ENCODE results near the gene AMMECR1.

Gene AMMECR1

DNA sequence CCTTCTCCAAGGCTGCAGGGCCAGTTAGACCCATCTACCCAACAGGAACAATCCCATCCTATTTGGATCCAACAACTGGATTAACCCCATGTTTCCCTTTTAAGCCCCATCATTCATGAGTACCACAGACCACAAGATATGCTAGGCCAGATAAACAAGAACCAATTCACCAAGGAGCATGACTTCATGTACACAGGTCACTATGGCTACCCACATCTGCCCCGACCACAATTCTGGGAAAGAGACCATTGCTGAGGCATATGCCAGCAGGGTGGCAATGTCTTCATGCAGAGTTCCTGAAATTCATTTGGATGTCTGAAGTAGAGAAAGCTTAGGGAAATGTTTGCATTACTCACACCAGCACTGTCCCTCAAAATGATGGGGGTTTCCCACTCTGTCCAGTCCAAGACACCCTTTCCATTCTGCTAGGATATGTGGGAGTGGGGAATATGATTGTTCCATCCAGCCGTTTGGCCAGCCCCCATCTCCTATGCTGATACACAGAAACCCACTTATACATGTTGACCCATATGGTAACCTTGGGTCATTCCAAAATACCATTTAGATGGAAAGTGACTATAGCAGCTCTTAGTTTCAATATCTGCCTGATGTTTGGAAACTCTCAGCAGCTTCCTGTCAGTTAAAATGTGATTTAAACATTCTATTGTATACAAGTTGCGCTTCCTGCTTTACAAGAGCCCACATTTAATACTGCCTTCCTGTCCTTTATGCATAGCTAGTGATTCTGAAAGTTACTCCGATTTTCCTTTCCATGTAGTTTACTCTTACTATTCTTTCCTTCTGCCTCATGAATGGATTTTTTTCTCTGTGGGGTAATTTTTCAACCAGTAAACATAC, 129.0 kb downstream of the AMMECR1 start:
- no peaks in the 10 kb centered on the region for H3K27me3 Mint-ChIP-seq (ENCODE audit: low read depth)
- H3K4me1 Mint-ChIP-seq (ENCODE audit: low read depth): peaks cover 17% of the 10 kb centered on the region
- no peaks in the 10 kb centered on the region for H3K9me3 Mint-ChIP-seq
- peak overlapping the region; percentile 58 for H3K27ac Mint-ChIP-seq
- H3K4me3 Mint-ChIP-seq: no peak overlapping the region
- H3K36me3 Mint-ChIP-seq (ENCODE audit: low read depth): peaks cover 18% of the 10 kb centered on the region

DNA sequence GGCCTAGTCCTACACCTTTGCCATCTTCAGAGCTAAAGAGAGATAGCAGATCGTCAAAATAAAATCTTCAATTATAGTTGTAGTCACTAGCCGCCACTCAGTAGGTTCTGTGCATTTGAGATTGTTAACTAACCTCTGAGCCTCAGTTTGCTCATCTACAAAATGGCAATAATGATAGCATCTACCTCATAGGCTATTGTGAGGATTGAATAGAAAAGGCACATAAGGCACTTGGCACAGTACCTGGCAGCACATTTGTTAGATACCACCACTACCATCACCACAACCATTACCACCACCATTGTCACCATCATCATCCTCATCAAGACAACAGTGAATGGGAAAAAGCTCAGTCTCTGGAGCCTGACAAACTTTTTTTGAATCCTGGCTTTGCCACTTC, 134.6 kb downstream of the AMMECR1 start:
- Mint-ChIP-seq H3K27ac (no peak overlapping the region), H3K4me1 (ENCODE audit: low read depth) (peaks cover 8% of the 10 kb centered on the region), H3K36me3 (ENCODE audit: low read depth) (peaks cover 19% of the 10 kb centered on the region), H3K4me3 (no peak overlapping the region), H3K27me3 (ENCODE audit: low read depth) (no peaks in the 10 kb centered on the region), H3K9me3 (no peaks in the 10 kb centered on the region)

DNA sequence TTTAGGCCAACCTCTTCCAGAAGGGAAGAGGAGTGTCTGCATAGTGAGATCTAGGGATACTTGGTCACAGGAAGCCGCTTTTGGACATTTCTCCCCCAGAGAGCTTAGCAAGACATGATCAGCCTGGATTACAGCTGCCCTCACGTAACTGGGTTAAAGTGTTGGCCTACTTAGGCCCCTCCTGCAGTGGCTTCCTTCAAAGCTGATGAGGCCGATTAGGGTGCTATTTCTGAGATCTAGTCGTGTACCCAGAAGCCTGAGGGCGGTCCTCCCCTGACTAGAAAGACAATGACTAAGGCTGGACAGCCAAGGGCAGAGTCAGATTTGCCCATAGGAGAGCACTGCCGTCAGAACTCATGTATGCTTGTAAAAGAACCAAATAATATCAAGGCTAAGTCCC, 135.0 kb downstream of the AMMECR1 start:
- Mint-ChIP-seq H3K4me3 (no peak overlapping the region), H3K27me3 (ENCODE audit: low read depth) (no peaks in the 10 kb centered on the region), H3K27ac (no peak overlapping the region), H3K9me3 (no peaks in the 10 kb centered on the region), H3K4me1 (ENCODE audit: low read depth) (peaks cover 6% of the 10 kb centered on the region), H3K36me3 (ENCODE audit: low read depth) (peaks cover 19% of the 10 kb centered on the region)

DNA sequence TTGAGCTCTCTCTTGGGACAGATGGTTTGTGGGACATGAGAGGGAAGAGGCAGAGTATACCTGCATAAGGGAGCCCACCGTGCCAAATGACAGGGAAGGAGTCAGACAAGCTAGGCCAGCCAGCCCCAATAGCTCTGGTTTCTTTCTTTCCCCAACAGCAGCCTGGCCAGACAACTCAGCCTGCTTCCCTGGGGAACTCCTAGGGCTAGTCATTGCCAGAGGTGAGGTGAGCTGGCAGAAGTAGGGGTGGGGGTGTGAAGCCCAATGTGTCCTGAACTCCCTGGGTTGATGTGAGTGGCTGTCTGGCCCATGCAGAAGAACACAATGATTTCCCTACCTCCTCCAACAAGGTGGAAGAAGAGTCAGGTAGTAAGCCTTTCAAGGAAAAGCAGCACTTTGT, 135.5 kb downstream of the AMMECR1 start:
- Mint-ChIP-seq H3K27me3 (ENCODE audit: low read depth) (no peaks in the 10 kb centered on the region), H3K36me3 (ENCODE audit: low read depth) (peaks cover 19% of the 10 kb centered on the region), H3K9me3 (no peaks in the 10 kb centered on the region), H3K27ac (no peak overlapping the region), H3K4me1 (ENCODE audit: low read depth) (peaks cover 6% of the 10 kb centered on the region), H3K4me3 (no peak overlapping the region)

DNA sequence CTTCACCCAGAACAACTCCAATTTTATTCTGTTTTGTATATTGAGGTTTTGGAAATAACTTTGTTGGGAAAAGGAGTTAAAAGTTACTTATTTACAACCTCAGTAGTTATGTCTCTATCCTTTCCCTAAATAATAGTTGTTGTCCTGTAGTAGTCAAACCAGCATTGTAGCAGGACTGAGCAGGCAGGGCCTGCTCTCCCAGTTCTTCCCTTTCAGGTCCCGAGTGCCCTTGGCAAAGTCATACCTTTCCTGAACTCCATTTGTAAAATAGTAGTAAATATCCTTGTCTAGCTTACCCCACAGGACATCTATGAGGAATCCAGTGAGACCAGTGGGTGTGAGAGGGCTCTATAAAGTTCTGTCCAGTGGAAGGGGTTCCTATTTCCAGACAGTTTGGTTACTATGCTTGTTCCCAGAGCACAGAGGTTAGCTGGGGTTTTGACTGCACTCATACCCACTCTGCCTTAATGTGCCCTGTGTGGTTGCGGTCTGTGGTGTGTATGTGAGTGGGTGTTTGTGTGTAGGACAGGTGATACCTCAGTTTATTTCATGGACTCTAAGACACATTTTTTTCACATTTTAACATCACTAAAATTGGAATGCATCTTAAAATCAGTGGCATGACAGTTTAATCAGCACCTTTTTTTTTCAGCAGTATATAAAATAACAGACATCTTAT, 136.3 kb downstream of the AMMECR1 start:
- Mint-ChIP-seq H3K9me3 (no peaks in the 10 kb centered on the region), H3K4me1 (ENCODE audit: low read depth) (peaks cover 6% of the 10 kb centered on the region), H3K4me3 (no peak overlapping the region), H3K36me3 (ENCODE audit: low read depth) (peaks cover 15% of the 10 kb centered on the region), H3K27ac (no peak overlapping the region), H3K27me3 (ENCODE audit: low read depth) (no peaks in the 10 kb centered on the region)

DNA sequence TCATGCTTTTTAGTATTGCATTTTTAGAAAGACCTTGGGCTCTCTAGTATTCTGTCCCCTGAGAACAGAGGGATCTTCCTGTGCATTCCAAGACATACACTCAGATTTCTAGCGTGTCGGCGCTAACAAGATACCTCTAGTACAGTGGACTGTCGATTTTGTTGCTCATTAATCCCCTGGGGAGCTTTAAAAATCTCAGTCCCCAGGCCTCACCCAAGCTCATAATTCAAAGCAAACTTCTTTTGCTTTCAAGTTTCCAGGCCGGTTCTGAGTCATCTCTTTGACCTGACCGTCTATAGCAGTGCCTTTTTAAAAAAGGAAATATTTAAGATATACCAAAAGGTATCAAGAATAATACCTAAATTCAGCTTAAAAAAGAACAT, 137.0 kb downstream of the AMMECR1 start:
- Mint-ChIP-seq H3K9me3 (no peaks in the 10 kb centered on the region), H3K27me3 (ENCODE audit: low read depth) (no peaks in the 10 kb centered on the region), H3K4me3 (no peak overlapping the region), H3K36me3 (ENCODE audit: low read depth) (peaks cover 12% of the 10 kb centered on the region), H3K27ac (no peak overlapping the region), H3K4me1 (ENCODE audit: low read depth) (peaks cover 6% of the 10 kb centered on the region)

DNA sequence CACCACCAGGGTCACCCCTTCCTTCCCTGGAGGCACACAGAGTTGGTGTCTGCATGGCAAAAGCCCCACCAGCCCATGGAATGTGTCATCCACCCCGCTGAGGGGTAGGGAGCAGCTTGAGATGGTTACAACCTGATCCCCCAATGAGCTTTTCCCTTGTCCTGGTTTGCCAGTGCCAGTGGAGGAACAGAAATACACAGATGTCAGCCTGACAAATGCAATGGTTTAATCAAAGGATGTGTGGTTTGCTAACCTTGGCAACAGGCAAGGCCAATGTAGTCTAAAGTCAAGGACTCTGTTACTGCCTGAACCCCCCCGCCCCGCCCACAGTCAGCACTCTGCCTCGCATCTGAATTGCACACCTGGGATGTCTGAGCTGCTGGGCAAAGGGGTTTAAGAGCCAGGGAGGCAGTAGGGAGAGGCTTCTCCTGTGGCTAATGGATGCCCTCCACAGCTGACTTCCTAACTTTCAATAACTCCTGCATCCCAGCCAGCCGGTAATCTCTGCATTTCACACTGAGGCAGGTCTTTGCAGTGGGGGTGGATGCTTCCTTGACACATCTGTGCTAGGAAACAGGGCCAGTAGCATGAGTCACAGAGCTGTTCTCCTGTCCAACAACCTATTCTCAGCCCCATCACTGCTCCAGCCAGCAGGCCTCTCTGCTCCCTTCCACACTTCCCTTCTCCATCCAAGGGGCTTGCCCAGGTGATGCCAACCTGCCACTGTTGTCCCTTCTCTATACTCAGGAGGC, 137.5 kb downstream of the AMMECR1 start:
- H3K27ac Mint-ChIP-seq: no peak overlapping the region

DNA sequence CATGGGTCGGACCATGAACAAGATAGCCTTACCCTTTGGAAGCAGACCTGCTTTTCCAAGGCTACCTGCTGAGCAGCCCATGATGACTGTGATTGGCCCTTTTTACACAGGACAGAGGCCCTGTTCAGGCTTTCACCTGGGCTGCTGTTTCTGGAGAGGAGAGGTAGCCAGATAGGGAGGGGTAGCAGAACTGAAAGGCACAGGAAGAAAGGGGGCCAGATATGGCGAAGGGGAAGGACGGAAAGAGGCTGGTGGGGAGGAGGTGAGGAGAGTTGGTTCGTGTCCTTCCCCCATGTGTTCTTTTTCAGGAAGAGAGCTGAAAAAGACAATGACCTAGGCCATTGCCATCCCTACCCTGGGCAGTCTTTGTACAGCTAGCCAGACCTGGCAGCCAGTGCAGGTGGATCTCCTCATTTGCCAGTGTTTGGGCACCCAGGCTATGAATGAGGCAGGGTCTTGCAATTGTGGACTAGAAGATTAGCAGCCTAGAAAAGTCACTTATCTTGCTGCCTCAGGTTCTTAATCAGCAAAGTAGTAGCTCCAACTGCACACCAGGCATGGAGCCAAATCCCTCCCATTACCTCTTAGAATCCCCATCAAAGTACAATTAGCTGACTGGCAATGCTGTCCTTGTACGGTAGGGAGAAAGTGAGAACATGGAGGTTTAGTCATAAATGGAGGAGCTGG, 139.6 kb downstream of the AMMECR1 start:
- no peak overlapping the region for H3K4me3 Mint-ChIP-seq
- no peaks in the 10 kb centered on the region for H3K27me3 Mint-ChIP-seq (ENCODE audit: low read depth)
- H3K36me3 Mint-ChIP-seq (ENCODE audit: low read depth): peaks cover 3% of the 10 kb centered on the region
- no peak overlapping the region for H3K27ac Mint-ChIP-seq
- H3K9me3 Mint-ChIP-seq: no peaks in the 10 kb centered on the region
- H3K4me1 Mint-ChIP-seq (ENCODE audit: low read depth): peaks cover 4% of the 10 kb centered on the region

More for the DNA sequence above, 137.5 kb downstream of the AMMECR1 start:
- Mint-ChIP-seq H3K27me3 (ENCODE audit: low read depth) (no peaks in the 10 kb centered on the region), H3K4me3 (no peak overlapping the region), H3K36me3 (ENCODE audit: low read depth) (peaks cover 8% of the 10 kb centered on the region), H3K9me3 (no peaks in the 10 kb centered on the region), H3K4me1 (ENCODE audit: low read depth) (peaks cover 6% of the 10 kb centered on the region)

DNA sequence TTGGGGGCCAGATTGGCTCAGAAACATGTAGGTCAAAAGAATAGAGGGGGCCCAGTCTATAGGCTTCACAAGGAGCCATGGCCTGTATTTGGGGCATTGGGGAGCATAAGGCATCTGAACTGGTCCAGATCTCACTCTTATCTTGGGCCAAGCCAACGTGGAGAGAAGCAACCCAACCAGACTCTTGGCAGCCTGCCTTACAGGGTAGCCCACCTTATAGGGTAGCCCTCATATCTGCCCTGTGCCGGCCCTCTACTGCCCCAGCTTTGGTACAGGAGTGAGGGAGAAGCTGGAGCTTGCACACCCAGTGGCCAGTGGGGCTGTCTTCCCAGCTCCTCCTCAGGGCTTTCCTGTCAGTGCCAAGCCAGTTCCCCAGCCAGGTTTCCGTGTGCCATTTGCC, 142.2 kb downstream of the AMMECR1 start:
- Mint-ChIP-seq H3K27me3 (ENCODE audit: low read depth) (no peaks in the 10 kb centered on the region), H3K36me3 (ENCODE audit: low read depth) (peaks cover 6% of the 10 kb centered on the region), H3K9me3 (no peaks in the 10 kb centered on the region), H3K27ac (no peak overlapping the region), H3K4me1 (ENCODE audit: low read depth) (peaks cover 2% of the 10 kb centered on the region), H3K4me3 (no peak overlapping the region)

DNA sequence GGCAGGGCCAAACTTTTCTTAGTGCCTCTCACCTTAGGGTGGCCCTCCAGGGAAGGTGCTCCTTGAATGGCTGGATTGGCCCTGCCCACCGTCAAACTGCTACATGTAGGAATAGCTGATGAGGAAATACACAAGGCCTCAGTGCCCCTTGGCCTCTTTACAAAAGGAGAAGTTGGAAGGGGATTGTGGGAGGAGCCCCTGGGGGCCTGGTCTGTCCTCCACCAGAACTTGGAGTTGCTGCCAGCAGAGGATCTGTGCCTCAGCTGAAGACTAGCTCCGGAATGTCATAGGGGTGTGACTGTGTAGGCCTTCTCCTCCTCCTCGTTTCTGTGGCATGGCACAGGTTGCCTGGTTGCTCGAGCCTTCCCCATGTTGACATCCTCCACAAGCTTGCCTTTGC, 142.7 kb downstream of the AMMECR1 start:
- Mint-ChIP-seq H3K27ac (no peak overlapping the region), H3K9me3 (no peaks in the 10 kb centered on the region), H3K36me3 (ENCODE audit: low read depth) (peaks cover 6% of the 10 kb centered on the region), H3K27me3 (ENCODE audit: low read depth) (no peaks in the 10 kb centered on the region), H3K4me3 (no peak overlapping the region), H3K4me1 (ENCODE audit: low read depth) (no peaks in the 10 kb centered on the region)

DNA sequence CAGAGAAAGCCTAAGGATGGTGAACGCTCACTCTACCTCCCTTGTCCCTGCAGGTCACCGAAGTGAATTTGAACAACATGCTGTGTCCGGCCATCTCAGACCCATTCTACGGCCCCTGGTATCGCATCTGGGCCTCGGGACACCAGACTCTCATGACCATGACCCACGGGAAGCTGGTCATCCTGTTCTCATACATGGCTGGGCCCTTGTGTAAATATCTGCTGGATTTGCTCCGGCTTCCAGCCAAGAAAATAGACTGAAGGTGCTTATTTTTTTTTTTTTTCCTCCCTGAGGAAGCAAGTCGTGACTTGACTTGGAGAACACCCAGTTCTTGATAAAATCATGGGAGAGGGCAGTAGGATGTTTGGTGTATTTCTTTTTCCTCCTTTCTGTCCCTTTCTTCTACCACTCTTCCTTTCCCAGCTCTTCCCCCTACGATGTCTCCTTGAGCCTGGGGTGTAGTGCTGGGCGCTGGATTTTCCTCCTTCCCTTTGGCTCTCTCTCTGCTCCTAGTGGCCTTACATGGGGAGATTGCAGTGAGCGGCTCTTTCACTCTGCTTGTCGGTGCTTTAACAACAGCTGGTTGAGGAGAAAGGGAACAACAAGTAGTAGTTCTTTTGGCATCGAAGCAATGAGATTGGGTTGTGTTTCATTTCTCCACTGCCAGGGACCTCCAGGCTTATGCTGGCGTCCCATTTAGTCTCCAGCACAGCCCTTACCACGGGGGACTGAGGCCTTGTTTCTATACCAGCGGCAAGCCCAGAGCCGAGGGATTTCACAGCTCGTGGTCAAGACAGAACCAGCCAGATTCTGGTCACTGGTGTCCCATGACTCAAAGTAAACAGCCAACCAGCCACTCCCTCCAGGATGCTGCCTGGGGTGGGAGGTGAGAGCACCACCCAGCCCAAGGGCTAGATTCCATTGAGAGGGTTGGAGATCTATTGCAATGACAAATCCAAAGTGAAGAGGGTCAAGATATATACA, 144.4 kb downstream of the AMMECR1 start:
- Mint-ChIP-seq H3K27me3 (ENCODE audit: low read depth) (no peaks in the 10 kb centered on the region), H3K36me3 (ENCODE audit: low read depth) (peaks cover 6% of the 10 kb centered on the region), H3K27ac (no peak overlapping the region), H3K4me1 (ENCODE audit: low read depth) (no peaks in the 10 kb centered on the region), H3K4me3 (no peak overlapping the region), H3K9me3 (no peaks in the 10 kb centered on the region)

DNA sequence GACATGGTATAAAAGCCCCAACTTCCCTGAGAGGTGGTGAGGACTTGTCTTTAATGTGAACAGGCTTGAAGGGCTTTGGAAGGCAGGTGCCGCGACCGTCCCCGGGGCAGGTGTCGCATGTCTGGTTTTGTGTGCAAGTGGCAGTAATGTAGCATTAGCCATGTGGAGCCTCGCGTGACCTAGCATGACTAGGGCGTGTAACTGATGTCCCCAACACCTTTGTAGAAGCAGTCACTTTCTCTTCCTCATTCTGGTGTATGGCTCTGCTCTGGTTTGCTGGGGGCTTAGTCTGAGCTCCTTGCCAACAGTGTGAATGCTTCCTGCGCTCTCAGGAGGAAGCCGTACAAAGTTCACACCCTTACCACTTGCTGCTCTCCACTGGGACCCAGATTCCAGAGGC, 145.7 kb downstream of the AMMECR1 start:
- Mint-ChIP-seq H3K27ac (no peak overlapping the region), H3K4me1 (ENCODE audit: low read depth) (no peaks in the 10 kb centered on the region), H3K9me3 (no peaks in the 10 kb centered on the region), H3K4me3 (no peak overlapping the region), H3K36me3 (ENCODE audit: low read depth) (peaks cover 6% of the 10 kb centered on the region), H3K27me3 (ENCODE audit: low read depth) (no peaks in the 10 kb centered on the region)

DNA sequence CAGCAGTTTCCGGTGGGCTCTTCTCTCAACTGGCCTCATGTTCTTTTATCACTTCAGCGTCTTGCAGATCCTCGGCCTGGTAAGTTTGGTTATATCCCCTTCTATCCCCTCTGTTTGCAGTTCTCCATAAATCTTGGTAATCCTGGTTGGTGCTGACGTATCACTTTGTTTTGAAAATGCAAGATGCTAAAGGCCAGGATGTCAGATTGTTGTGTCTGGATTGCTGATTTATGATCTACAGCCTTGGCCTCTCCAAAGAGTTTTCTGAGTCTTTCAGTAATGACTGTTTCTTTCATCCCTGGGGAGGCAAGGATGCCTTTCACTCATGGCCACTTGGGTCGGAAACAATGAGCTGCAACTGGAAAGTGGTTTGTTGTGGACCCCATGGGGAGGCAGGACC, 146.4 kb downstream of the AMMECR1 start:
- Mint-ChIP-seq H3K27ac (peak overlapping the region; percentile 31), H3K4me3 (no peak overlapping the region), H3K4me1 (ENCODE audit: low read depth) (no peaks in the 10 kb centered on the region), H3K9me3 (no peaks in the 10 kb centered on the region), H3K36me3 (ENCODE audit: low read depth) (peaks cover 6% of the 10 kb centered on the region), H3K27me3 (ENCODE audit: low read depth) (no peaks in the 10 kb centered on the region)

Measured in T-helper 1 cell treated with Interleukin-12 subunit alpha and Interleukin-12 subunit beta and Interleukin-4 antibody, amounts not matched to agents 30 μg/mL and 1 μg/mL, for 36 hours (primary cell).